GM21723 (cell line): ENCODE results near the gene NONO.
"Not testable (repeated sequence)": the region's sequence is repeated elsewhere in the genome, so short reads cannot be mapped to it uniquely, and the experiment has no call there.

Experiments
- ATAC-seq: cut with Tn5 transposase; IDR thresholded peaks from one replicate; pipeline ENCODE4 v1.9.1; 2021; ENCODE audit warnings: mild to moderate bottlenecking, moderate library complexity; ENCODE audit not compliant: unreplicated experiment

NONO gene

DNA sequence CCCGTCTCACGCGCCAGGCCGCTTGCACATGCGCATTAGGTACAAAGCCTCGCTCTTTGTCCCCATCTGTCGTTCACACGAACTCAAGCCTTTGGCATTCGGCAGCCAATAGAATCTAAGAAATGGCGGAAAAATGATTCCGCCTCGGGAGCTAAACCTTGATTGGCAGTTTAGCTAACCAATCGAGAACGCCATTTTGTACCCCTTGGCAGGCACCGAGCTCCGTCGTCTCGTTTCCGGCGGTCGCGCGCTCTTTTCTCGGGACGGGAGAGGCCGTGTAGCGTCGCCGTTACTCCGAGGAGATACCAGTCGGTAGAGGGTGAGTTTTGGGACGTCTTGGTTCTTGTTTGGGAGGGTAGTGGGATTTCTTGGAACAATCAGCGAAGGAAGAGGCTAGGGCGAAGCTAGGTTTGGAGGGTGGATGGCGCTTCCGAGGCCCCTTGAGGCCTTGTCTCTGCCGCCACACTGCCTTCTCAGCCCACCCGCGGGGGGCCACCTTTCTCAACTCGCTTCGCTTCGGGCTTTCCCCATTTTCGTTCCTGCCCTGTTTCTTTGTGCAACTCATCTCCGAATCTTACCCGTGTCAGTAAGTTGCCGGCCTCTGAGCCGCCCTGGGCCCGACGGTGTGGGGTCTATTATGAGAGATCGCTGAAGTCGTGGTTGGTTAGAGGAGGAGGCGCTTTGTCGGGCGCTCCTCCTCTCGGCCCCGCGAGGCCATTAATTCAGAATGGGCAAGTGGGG lies at the start of gene NONO:
Gene NONO, plus strand, starts transcription at position 233 of the 741 bp plus-strand sequence. CDS start 7,003 bp downstream, outside the sequence.
- peak; percentile 76 for ATAC-seq

DNA sequence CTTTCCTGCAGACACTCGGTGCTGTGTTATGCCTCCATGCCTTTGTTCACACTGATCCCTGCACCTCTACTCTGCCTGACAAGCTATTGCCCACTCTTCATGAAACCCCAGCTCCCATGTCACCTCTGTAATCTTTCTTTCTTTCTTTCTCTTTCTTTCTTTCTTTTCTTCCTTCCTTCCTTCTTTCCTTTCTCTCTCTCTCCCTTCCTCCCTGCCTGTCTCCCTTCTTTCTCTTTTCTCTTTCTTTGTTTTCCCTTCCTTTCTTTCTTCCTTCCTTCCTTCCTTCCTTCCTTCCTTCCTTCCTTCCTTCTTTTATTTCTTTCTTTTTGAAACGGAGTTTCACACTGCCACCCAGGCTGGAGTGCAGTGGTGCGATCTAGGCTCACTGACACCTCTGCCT lies 48.0 kb upstream of the NONO start:
- no peak for ATAC-seq

DNA sequence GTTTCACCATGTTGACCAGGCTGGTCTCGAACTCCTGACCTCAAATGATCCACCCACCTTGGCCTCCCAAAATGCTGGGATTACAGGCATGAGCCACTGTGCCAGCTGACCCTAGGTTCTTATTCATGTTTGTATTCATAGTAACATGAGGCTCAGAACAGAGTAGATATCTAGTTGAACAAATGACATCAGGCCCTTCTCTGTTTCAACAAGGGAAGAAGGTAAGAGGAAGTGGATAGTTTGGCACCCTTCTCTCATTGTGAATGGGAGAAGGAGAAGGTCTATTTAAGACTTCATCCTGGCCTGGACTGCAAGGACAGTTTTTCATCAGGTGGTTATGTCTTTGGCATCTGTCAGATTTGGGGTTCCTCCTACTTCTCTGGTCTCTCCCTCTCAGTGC lies 46.6 kb upstream of the NONO start:
- no peak for ATAC-seq

- ATAC-seq = no peak
These were observed 43.7 kb upstream of the NONO start for GRCh38 chrX:71239781-71240180.

GRCh38 chrX:71241301-71241700 lies 42.1 kb upstream of the NONO start:
- no peak for ATAC-seq

DNA sequence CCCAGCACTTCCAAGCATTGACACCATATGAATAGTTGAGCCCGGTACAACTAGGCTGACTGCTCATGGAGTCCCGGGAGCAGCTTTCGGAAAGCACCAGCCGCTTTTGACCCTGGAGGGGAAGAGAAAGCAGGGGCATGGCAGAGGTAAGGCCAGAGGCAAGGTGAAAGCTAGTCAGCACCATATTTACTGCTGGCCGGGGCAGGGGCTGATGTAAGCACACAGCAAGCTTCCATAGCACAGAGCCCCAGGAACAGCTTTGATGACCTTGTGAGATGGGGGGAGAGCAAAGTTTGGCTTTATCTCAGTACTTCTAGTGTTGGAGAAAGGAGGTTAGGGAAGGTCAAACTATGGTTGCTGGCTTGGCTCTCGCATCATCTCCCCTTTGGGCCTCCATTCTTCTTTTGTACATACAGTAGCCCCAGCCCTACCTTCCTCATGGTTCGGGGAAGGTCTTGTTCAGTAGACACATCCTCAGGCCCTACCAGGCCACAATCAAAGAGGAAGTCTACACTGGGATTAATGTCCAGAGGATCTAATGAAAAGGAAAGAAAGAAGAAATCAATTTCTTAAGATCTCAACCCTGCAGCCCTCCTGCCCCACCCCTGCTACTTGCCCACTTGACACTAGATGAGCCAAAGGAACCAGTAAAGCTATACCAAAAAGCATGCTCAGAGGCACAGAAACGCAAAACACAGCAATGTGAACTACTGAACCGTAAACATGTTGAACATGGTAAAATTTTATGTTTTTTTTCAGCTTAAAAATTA lies 38.9 kb upstream of the NONO start:
- ATAC-seq = no peak

GRCh38 chrX:71245159-71245558 lies 38.3 kb upstream of the NONO start:
- no peak for ATAC-seq

DNA sequence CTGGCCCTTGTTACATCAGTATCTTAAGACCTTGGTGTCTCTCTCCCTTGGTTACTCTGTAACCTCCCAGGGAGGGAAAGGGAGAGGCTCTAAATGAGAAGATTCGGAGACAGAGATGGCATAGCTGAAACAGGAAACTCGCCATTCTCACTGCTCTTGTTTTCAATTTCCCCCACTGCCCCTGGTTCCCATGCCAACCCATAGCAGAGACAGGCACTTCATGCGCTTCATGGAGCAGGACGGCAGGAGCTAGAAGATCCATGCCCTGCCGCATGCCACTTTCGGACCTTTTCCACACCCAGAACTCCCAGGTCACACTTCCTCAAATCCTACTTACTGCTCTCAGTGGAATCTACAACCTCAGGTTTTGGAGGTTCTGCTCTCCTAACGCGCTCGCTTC lies 32.6 kb upstream of the NONO start:
- no peak for ATAC-seq

GRCh38 chrX:71251466-71251973 lies 31.9 kb upstream of the NONO start:
- ATAC-seq = no peak

- no peak for ATAC-seq
These were observed 31.2 kb upstream of the NONO start for GRCh38 chrX:71252221-71252620.

DNA sequence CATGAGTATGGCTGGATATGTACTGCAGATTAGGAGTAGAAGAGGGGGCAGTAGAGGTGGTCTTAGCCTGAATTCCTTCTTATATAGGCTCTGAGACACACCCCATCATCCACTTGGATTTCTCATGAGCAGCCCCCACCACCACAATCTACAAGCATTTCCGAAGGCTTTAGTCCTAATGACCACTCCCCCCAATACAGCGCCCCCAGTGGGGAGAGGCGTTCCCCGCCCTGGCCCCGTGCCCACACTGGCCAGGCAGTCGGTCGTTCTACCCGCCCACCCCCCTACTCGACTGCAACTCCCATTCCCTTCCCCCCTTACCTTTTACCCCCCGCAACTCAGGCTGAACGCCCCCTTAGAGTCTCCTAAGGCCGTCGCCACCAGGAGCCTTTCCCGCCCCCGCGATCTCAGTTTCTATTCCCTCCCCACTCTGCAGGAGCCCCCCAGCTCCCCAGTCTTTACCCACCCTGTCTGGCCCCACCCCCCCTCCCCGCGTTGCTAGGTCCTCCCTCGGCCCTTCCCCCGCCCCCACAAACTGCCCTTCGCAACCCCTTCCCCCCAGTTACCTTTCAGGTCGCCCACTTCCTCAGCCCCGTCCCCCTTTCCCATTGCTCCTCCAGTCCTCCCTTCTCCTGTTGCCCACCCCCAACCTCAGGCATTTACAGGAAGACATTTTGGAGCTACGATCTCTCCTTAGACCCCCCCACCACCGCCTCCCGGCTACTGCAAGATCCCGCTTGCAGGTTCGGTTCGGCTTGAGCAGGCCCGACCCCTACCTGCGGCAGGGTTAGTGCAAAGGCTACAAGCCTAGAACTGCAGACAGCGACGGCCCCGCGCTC lies 30.0 kb upstream of the NONO start:
- ATAC-seq = no peak

DNA sequence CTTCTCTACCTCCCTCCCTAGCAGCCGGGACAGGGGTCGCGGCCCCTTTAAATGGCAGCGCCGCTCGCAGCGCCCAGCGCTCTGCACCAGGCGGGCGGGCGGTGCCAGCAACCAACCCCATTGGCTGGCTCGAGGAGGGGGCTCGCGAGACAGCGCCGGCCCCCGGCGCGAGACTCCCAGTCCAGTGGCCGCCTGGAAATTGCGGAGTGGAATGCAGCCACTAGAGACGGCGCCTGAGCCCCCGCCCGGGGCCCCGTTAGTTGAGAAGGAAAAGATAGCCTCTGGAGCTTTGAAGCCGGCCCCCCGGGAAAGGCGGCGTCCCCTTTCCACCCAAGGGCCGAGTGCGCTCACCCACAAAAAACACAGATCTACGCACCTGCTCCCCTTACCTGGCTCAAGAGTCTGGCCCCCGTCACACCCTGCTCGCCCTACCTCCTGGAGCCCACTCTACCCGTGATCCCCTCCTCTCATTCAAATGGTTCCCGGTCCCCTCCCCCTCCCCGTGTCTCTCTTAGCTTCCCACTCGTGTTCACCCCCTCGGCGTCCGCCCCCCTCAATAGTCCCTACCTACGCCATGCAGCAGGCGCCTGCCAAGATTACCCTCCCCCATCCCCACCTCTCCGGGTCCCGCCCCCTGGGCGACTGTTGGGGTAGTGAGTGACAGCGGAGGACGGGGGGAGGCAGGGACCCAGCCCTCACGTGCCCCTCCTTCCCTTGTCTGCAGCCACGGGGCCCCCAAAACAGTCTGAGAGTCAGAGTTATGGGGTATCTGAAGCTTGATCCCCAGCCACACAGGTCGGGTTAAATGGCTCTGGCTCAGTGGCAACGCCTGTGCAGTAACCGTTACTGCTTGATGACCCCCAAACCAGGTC lies 29.1 kb upstream of the NONO start, which contains the start of gene ZMYM3:
Gene ZMYM3, minus strand, starts transcription at position 49 of the 872 bp plus-strand sequence. CDS start 885 bp downstream, outside the sequence.
- peak; percentile 81 for ATAC-seq

DNA sequence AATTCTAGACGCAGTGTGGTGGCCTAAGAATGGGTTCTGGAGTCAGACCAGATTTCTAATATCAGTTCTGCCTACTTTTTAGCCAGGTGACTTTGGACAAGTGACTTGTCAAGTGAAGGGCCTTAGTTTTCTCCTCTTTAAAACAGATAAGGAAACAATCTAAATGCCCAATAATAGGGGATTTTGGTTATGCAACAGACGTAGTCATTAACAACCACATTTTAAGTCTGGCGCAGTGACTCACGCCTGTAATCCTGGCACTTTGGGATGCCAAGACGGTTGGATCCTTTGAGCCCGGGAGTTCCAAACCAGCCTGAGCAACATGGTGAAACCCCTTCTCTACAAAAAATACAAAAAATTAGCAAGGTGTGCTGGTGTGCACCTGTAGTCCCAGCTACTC lies 27.4 kb upstream of the NONO start:
- no peak for ATAC-seq

- no peak for ATAC-seq
These were observed 26.6 kb upstream of the NONO start for GRCh38 chrX:71256856-71257255.

GRCh38 chrX:71268624-71269023 lies 14.8 kb upstream of the NONO start:
- ATAC-seq = not testable (repeated sequence)

DNA sequence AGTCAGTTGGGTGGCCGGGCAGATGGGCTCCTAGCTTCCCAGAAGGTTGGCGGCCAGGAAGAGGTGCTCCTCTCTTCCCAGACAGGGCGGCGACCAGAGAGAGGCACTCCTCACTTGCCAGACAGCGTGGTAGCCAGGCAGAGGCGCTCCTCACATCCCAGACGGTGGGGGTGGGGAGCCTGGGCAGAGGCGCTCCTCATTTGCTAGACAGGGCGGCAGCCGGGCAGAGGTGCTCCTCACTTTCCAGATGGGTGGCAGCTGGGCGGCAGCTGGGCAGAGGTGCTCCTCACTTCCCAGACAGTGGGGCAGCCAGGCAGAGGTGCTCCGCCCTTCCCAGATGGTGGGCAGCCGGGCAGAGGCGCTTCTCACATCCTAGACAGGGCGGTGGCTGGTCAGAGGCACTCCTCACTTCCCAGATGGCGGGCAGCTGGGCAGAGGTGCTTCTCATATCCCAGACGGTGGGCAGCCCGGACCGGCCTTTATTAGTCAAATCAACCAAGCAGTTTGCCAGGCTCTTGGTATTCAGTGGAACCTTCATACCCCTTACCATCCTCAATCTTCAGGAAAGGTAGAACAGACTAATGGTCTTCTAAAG lies 13.5 kb upstream of the NONO start:
- ATAC-seq = no peak

DNA sequence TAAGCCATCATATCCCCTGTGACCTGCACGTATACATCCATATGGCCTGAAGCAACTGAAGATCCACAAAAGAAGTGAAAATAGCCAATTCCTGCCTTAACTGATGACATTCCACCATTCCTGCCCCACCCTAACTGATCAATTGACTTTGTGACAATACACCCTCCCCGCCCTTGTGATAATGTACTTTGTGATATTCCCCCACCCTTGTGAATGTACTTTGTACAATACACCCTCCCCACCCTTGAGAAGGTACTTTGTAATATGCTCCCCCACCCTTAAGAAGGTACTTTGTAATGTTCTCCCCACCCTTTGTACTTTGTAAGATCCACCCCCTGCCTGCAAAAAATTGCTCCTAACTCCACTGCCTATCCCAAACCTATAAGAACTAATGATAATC lies 11.1 kb upstream of the NONO start:
- not testable (repeated sequence) for ATAC-seq

DNA sequence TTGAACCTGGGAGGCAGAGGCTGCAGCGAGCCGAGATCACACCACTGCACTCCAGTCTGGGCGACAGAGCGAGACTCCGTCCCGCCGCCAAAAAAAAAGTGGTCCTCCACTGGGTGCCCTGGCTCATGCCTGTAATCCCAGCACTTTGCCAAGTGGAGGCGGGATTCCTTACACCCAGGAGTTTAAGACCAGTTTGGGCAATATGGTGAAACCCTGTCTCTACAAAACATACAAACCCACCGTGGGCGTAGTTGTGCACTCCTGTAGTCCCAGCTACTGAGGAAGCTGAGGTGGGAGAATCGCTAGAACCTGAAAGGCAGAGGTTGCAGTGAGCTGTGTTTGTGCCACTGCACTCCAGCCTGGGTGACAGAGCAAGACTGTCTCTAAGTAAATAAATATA lies 2.1 kb upstream of the NONO start:
- ATAC-seq = not testable (repeated sequence)

DNA sequence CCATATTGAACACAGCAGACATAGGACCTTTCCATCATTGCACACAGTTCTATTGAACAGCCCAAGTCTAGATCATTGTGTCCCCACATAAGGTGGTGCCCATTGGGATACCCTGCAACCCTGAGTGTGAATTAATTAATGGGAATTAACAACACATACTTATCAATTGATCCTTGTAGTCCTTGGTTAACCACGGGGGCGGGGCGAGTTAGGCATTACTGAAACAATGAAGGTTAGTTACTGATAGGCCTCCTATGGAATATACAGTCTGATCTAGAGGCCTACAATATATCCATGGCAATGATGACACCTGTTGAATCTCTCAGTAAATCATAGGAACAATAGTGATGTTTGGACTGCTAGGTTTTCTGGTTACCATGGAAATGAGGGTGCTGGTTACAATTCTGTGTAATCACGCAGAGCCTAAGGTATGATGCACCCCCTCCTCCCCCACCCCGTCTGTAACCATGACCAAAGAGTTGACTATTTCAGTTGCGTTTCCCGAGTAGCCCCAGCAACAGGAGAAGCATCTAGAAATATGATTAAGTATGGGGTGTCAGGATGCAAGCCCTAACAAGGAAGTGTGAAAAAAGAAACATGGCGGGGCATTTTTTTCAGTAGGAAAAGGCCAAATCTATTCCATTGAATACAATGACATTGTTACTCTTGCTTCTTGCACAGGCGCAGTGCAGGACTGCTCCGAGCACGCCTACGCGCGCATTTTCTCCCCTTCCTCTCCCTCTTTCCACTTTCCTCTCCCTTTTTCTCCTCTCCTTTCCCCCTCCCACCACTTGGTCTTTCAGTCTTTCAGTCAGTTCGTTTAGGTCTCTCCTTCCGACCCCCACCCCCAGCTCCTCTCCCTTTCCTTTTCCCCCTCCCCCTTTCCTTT lies 677 bp upstream of the NONO start:
- peak; percentile 33 for ATAC-seq
